KMS-11 (cell line): ENCODE results near the gene R3HDM1.
"Not testable (repeated sequence)": the region's sequence is repeated elsewhere in the genome, so short reads cannot be mapped to it uniquely, and the experiment has no call there.

Experiments
- H2AFZ ChIP-seq: fragments of 200-600 bp; sonication (generic); 2 replicates; pipeline ENCODE4 v1.6.1; 2016; ENCODE audit warnings: antibody characterized with exemption, mixed run types, low read depth
- H3K27ac ChIP-seq: fragments of 200-600 bp; sonication (generic); 2 replicates; pipeline ENCODE4 v1.6.1; 2016; ENCODE audit warnings: mild to moderate bottlenecking, mixed run types
- H3K27me3 ChIP-seq: fragments of 200-600 bp; sonication (generic); 2 replicates; pipeline ENCODE4 v1.6.1; 2017; ENCODE audit warnings: mild to moderate bottlenecking, low read depth, mixed run types, moderate library complexity; ENCODE audit not compliant: insufficient read depth
- H3K36me3 ChIP-seq: fragments of 200-600 bp; sonication (generic); 2 replicates; pipeline ENCODE4 v1.6.1; 2017; ENCODE audit warnings: mild to moderate bottlenecking, mixed run types; ENCODE audit not compliant: insufficient read depth
- H3K4me1 ChIP-seq: fragments of 200-600 bp; sonication (generic); 2 replicates; pipeline ENCODE4 v1.6.1; 2016; ENCODE audit warnings: mild to moderate bottlenecking, low read depth, mixed run types; ENCODE audit not compliant: poor library complexity, severe bottlenecking
- H3K4me2 ChIP-seq: fragments of 200-600 bp; sonication (generic); 2 replicates; pipeline ENCODE4 v1.7.0; 2016; ENCODE audit warnings: mild to moderate bottlenecking, mixed run types
- H3K4me3 ChIP-seq: fragments of 200-600 bp; sonication (generic); IDR thresholded peaks from 2 replicates; pipeline ENCODE4 v1.6.1; 2017; ENCODE audit warnings: low read depth, low read length, mixed read lengths; ENCODE audit not compliant: insufficient read depth
- H3K79me2 ChIP-seq: fragments of 200-600 bp; sonication (generic); 2 replicates; pipeline ENCODE4 v1.6.1; 2016; ENCODE audit warnings: low read depth, mixed run types; ENCODE audit not compliant: insufficient read depth
- H3K9ac ChIP-seq: fragments of 200-600 bp; sonication (generic); 2 replicates; pipeline ENCODE4 v1.6.1; 2016; ENCODE audit warnings: mild to moderate bottlenecking, mixed run types
- H4K20me1 ChIP-seq: fragments of 200-600 bp; sonication (generic); 2 replicates; pipeline ENCODE4 v1.6.1; 2016; ENCODE audit warnings: mild to moderate bottlenecking, mixed run types; ENCODE audit not compliant: insufficient read depth
- CTCF ChIP-seq: fragments of 200-600 bp; sonication (generic); conservative IDR thresholded peaks from 2 replicates; pipeline ENCODE4 v1.6.1; 2017; ENCODE audit warnings: low read depth, mild to moderate bottlenecking, antibody characterized with exemption, low read length, moderate library complexity, mixed read lengths

R3HDM1 gene

GRCh38 chr2:135494917-135495316, 36.4 kb upstream of the R3HDM1 start:
- no peak overlapping the region for H3K27ac ChIP-seq
- H3K4me2 ChIP-seq: no peak overlapping the region
- no peak for TF ChIP-seq CTCF

GRCh38 chr2:135498588-135498987, 32.7 kb upstream of the R3HDM1 start:
- H3K36me3 ChIP-seq, H3K4me1 ChIP-seq, H3K4me3 ChIP-seq, H2AFZ ChIP-seq, H3K27me3 ChIP-seq, H3K79me2 ChIP-seq, H4K20me1 ChIP-seq, H3K9ac ChIP-seq, H3K4me2 ChIP-seq, H3K27ac ChIP-seq: not testable (repeated sequence)

More at GRCh38 chr2:135494917-135495316, 36.4 kb upstream of the R3HDM1 start:
- H2AFZ ChIP-seq: no peak overlapping the region
- H3K36me3 ChIP-seq: no peaks in the 10 kb centered on the region
- H3K27me3 ChIP-seq: no peaks in the 10 kb centered on the region
- H3K4me1 ChIP-seq: no peaks in the 10 kb centered on the region
- no peaks in the 10 kb centered on the region for H4K20me1 ChIP-seq
- H3K79me2 ChIP-seq: no peaks in the 10 kb centered on the region
- H3K9ac ChIP-seq: no peak overlapping the region
- H3K4me3 ChIP-seq: no peak overlapping the region

GRCh38 chr2:135504811-135505210, 26.5 kb upstream of the R3HDM1 start:
- Histone ChIP-seq H3K27ac (no peak overlapping the region), H3K4me2 (no peak overlapping the region), H3K4me1 (no peaks in the 10 kb centered on the region), H3K36me3 (no peaks in the 10 kb centered on the region), H4K20me1 (no peaks in the 10 kb centered on the region), H3K79me2 (no peaks in the 10 kb centered on the region), H3K4me3 (no peak overlapping the region), H3K27me3 (no peaks in the 10 kb centered on the region), H3K9ac (no peak overlapping the region), H2AFZ (no peak overlapping the region)
- TF ChIP-seq CTCF: no peak

- Histone ChIP-seq H3K4me3 (no peak overlapping the region), H3K27me3 (no peaks in the 10 kb centered on the region), H2AFZ (no peak overlapping the region), H3K4me2 (no peak overlapping the region), H3K9ac (no peak overlapping the region), H3K4me1 (no peaks in the 10 kb centered on the region), H3K79me2 (no peaks in the 10 kb centered on the region), H3K27ac (no peak overlapping the region), H3K36me3 (no peaks in the 10 kb centered on the region), H4K20me1 (no peaks in the 10 kb centered on the region)
- TF ChIP-seq CTCF: no peak
Measured at GRCh38 chr2:135510577-135510976, 20.7 kb upstream of the R3HDM1 start.

- no peak overlapping the region for H3K4me2 ChIP-seq
- H3K79me2 ChIP-seq: no peaks in the 10 kb centered on the region
- H3K9ac ChIP-seq: no peak overlapping the region
- no peaks in the 10 kb centered on the region for H3K4me1 ChIP-seq
- no peak overlapping the region for H2AFZ ChIP-seq
- H3K27ac ChIP-seq: no peak overlapping the region
- H3K36me3 ChIP-seq: no peaks in the 10 kb centered on the region
- H4K20me1 ChIP-seq: no peaks in the 10 kb centered on the region
- no peak for TF ChIP-seq CTCF
- no peak overlapping the region for H3K4me3 ChIP-seq
- no peaks in the 10 kb centered on the region for H3K27me3 ChIP-seq
Measured at GRCh38 chr2:135512099-135512498, 19.2 kb upstream of the R3HDM1 start.
